Right kidney (tissue), 9 donors: ENCODE results near the gene WASF3.

Experiments
- DNase-seq: peaks from one replicate; pipeline ENCODE4 v3.0.0-alpha.2; 2016
- long read RNA-seq, 8 donors: transcript quantifications; one replicate each; lab custom pipeline, GENCODE V29; 2026

The WASF3 gene
- long read RNA-seq, donor 1, full-length matches to known transcripts: 6 of 6 reads
- long read RNA-seq, donor 1, partial matches to known transcripts: 0 of 6 reads
- long read RNA-seq, donor 1, other reads (novel, unspliced or antisense): 0 of 6 reads
- long read RNA-seq, donor 2, full-length matches to known transcripts: 2 of 2 reads
- long read RNA-seq, donor 2, partial matches to known transcripts: 0 of 2 reads
- long read RNA-seq, donor 2, other reads (novel, unspliced or antisense): 0 of 2 reads
- long read RNA-seq, donor 3, full-length matches to known transcripts: 4 of 4 reads
- long read RNA-seq, donor 3, partial matches to known transcripts: 0 of 4 reads
- long read RNA-seq, donor 3, other reads (novel, unspliced or antisense): 0 of 4 reads
- long read RNA-seq, donor 4, full-length matches to known transcripts: 6 of 21 reads
- long read RNA-seq, donor 4, partial matches to known transcripts: 15 of 21 reads
- long read RNA-seq, donor 4, other reads (novel, unspliced or antisense): 0 of 21 reads
- long read RNA-seq, donor 5, full-length matches to known transcripts: 12 of 20 reads
- long read RNA-seq, donor 5, partial matches to known transcripts: 8 of 20 reads
- long read RNA-seq, donor 5, other reads (novel, unspliced or antisense): 0 of 20 reads
- long read RNA-seq, donor 6, full-length matches to known transcripts: 2 of 15 reads
- long read RNA-seq, donor 6, partial matches to known transcripts: 13 of 15 reads
- long read RNA-seq, donor 6, other reads (novel, unspliced or antisense): 0 of 15 reads
- long read RNA-seq, donor 7, full-length matches to known transcripts: 6 of 134 reads
- long read RNA-seq, donor 7, partial matches to known transcripts: 128 of 134 reads
- long read RNA-seq, donor 7, other reads (novel, unspliced or antisense): 0 of 134 reads
- long read RNA-seq, donor 8, full-length matches to known transcripts: 4 of 68 reads
- long read RNA-seq, donor 8, partial matches to known transcripts: 64 of 68 reads
- long read RNA-seq, donor 8, other reads (novel, unspliced or antisense): 0 of 68 reads

GRCh38 chr13:26557393-26558073 lies at the start of gene WASF3:
TSS of gene WASF3 (plus strand) at chr13:26557683. CDS start at chr13:26642271, 84,588 bp downstream.
- DNase-seq: peak; percentile 89

- no peak for DNase-seq
Measured at GRCh38 chr13:26508885-26509284, 48.6 kb upstream of the WASF3 start.

- no peak for DNase-seq
Measured at GRCh38 chr13:26509491-26509890, 48.0 kb upstream of the WASF3 start.

GRCh38 chr13:26513931-26514330 lies 43.6 kb upstream of the WASF3 start:
- DNase-seq: no peak

- DNase-seq: no peak
Measured at GRCh38 chr13:26515721-26516120, 41.8 kb upstream of the WASF3 start.

- no peak for DNase-seq
Measured at GRCh38 chr13:26517936-26518335, 39.5 kb upstream of the WASF3 start.

GRCh38 chr13:26518451-26518959 lies 39.0 kb upstream of the WASF3 start:
- DNase-seq: no peak

GRCh38 chr13:26522571-26522970 lies 34.9 kb upstream of the WASF3 start:
- no peak for DNase-seq

GRCh38 chr13:26523007-26523406 lies 34.5 kb upstream of the WASF3 start:
- DNase-seq: no peak

- DNase-seq: no peak
Measured at GRCh38 chr13:26525528-26525927, 32.0 kb upstream of the WASF3 start.

GRCh38 chr13:26526702-26527216 lies 30.7 kb upstream of the WASF3 start:
- DNase-seq: no peak

GRCh38 chr13:26528527-26528926 lies 29.0 kb upstream of the WASF3 start:
- no peak for DNase-seq

- peak; percentile 29 for DNase-seq
Measured at GRCh38 chr13:26529441-26529840, 28.0 kb upstream of the WASF3 start.

GRCh38 chr13:26531742-26532141 lies 25.7 kb upstream of the WASF3 start:
- no peak for DNase-seq

GRCh38 chr13:26534036-26534726 lies 23.3 kb upstream of the WASF3 start:
- DNase-seq: no peak

- peak; percentile 5 for DNase-seq
Measured at GRCh38 chr13:26538363-26539317, 18.8 kb upstream of the WASF3 start.

- no peak for DNase-seq
Measured at GRCh38 chr13:26539738-26540292, 17.7 kb upstream of the WASF3 start.

GRCh38 chr13:26540334-26540733 lies 17.1 kb upstream of the WASF3 start:
- DNase-seq: no peak

- no peak for DNase-seq
Measured at GRCh38 chr13:26541041-26541440, 16.4 kb upstream of the WASF3 start.
